ENCODE data around the gene ALB. TPM values are rescaled to one million over a fixed set of nuclear protein-coding genes. Genes with fewer than 3 reads are reported as not detected.

The ALB gene
- total and polyA plus RNA-seq, 2 of the 8 experiments (the other 6 are each of a cell fraction or from before 2014, with no cell fraction given), result 0.12 TPM; not detected in 1

- TF ChIP-seq MAFK (IDR thresholded peaks at IDR 0.05; ENCODE audit: low read depth, low read length), result no peak
- no peak for TF ChIP-seq KDM1A (IDR thresholded peaks at IDR 0.05; ENCODE audit: borderline replicate concordance, low read length)
- TF ChIP-seq ASH2L (IDR thresholded peaks at IDR 0.05; ENCODE audit: low read length), result no peak
- TF ChIP-seq POU5F1 (IDR thresholded peaks at IDR 0.05; ENCODE audit: low read depth, low read length), result no peak
- TF ChIP-seq POLR2AphosphoS5 (IDR thresholded peaks at IDR 0.05; ENCODE audit: low read depth, low read length), result no peak
- TF ChIP-seq SIN3A (conservative IDR thresholded peaks at IDR 0.05 in 1 of 2, IDR thresholded peaks at IDR 0.05 in 1 of 2; ENCODE audit: low read depth in 1 of 2, low read length in 2 of 2), result no peak
- no peak for TF ChIP-seq JUND (IDR thresholded peaks at IDR 0.05; ENCODE audit: low read length)
Measured at GRCh38 chr4:73460913-73461522, 56.9 kb downstream of the ALB start (continued).

Measured in H1 (cell line).